IPS-18c (cell line): ENCODE measurements around the gene SLC25A21.

Source experiments
- H3K4me3 ChIP-seq: 2 replicates; pipeline ENCODE4 v1.7.0; 2013; ENCODE audit warnings: low read depth, mild to moderate bottlenecking, low read length, moderate library complexity; ENCODE audit not compliant: insufficient read depth
- H3K9me3 ChIP-seq: one replicate; pipeline ENCODE4 v1.6.1; 2013; ENCODE audit warnings: mild to moderate bottlenecking, low read length, moderate library complexity; ENCODE audit not compliant: control insufficient read depth, insufficient read depth

SLC25A21 gene

DNA sequence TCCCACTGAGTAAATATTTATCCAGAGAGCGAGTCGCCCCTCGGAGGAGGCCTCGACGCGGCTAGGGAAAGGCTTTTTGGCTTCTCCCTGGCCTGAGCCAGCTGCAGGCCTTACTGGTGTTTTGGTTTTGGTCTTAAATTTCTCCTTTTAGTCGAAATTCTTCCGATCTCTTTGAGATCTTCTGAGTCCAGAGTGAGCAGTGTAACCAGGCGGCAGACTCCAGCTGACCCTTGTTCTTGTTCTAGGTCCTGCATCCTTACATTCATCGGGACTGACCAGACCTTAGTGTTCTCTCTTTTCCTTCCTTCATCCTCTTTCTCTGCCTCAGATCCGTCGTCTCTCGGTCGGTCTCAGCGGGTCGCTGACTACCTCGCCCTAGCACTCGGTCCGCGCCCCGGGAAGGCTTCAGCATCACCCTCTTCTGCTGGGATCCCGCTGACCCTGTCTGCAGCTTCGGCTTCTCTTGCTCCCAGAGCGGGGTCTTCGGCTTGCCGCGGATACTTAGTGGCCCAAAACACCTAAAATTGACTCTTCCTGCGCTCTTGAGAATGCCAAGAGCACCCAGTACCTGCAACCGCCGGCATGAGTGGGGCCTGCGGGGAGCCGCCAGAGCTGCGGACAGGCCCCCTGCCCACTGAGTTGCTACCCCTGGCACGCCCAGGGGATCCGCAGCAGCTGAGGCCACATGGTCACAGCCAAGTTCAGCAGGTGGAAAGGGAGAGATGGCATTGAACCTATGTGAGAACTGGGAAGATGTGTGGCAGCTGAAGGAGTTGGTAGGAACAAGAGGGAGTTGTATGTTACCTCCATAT, 513.2 kb downstream of the SLC25A21 start:
- H3K4me3 ChIP-seq: no peak overlapping the region; the same call in 1 of the 2 replicates
- H3K9me3 ChIP-seq: peaks cover 7% of the 10 kb centered on the region

DNA sequence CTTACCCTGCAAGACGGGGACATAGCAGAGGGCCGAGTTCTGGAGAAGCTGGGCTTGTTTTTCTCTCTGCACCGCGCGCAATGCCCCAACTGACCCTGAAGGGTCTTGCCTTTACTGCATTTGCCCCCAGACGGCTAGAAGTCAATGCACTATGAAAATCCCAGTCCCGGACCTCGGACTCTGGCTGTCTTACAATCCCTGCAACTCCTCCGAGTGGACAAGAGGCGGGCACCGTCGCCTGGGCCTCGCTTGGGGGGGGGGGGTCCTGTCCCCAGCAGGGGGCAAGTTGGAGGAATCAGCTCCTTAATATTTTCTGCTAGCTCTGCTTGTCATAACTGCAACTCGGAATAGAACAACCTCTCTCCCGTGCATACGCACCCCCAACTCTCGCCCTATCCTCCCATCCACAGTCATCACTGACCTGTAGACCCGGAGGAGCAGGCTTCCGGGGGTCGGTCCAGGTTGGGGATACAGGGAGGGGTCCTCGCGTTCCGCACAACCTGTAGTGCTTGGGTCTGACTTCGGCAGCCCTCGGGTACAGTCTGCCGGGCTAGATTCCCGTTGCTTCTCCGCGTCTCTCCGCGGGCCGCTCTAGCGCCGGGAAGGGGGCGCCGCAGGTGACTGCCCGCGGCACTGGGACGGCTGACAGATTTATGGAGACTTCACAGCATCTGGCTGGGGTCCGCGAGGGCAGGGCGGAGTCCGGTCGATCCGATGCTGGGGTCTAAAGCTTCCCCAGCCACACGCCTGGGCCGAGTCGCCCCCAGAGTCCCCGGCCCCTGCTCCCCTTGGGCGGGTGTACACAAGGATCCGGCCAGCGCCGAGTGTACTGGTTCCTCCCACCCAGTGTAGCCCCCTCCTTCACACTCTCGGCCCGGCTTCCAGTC, 514.0 kb downstream of the SLC25A21 start:
- Histone ChIP-seq H3K9me3 (peaks cover 7% of the 10 kb centered on the region), H3K4me3 (no peak overlapping the region; the same call in 1 of the 2 replicates)

DNA sequence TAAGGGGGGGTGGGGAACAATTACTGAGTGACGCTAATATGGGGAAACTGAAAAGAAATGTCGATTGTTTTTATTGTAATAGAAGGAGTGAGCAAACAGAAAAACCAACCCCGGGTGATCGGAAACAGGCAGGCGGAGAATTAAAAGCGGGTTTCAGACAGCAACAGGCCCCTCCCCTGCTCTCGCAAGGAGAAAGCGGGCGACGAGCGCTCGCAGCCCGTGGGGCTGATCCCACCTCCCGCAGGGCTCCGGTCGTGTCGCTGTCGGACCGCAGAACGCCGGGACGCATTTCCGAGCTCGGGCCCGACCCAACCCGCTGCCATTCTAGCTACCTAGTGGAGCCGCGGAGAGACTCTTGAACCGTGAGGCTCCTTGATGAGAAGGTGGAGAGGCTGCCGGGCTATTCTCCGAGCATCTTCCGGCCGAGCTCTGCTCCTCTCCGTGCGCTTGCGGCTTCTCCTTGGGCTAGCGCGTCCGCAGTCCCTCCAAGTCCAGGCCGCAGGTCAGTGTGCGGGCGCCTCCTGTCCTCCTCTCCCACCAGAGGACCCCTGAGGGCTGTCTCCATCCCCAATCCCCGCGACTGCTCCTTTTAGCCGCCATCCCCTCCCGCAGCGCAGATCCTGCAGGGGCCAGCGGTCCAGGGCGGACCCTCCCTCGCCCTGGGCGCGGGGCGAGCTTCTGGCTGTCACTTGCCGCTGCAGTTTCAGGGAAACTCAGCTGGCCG, 514.8 kb downstream of the SLC25A21 start:
- Histone ChIP-seq H3K4me3 (no peak overlapping the region; the same call in 1 of the 2 replicates), H3K9me3 (peaks cover 7% of the 10 kb centered on the region)

DNA sequence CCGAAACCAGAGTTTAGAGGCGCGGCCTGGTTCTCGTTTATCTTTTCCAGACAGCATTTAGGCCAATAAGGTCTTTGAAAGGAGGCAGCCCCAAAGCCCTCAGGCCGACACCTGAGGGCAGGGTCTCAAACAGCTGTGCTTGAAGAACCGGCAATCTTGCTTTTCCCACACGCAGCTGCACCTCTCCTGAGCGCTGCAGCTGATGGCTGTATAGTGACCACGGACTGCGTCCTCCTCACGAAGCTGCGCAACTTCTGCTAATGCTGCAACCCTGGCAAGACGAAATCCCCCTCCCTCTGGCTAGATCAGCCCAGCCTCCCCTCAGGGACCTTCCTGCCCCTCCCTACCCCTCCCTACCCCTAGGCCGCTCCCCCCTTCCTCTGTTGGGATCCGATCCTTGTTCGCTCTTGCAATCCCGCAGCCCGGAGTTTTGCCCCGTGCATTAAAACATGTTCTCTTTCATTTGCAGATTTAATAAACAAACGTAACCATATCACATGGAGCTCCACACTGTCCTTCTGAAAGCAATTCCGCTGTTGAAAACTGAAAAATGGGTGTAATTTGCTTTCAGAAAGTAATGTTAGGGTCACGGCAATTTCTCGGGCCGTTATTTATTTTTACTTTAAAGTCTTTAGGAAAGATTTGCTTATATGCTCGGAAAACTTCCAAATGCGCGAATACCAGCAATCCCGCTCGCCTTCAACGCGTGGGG, 515.6 kb downstream of the SLC25A21 start:
- H3K9me3 ChIP-seq: peaks cover 7% of the 10 kb centered on the region
- no peak overlapping the region for H3K4me3 ChIP-seq

DNA sequence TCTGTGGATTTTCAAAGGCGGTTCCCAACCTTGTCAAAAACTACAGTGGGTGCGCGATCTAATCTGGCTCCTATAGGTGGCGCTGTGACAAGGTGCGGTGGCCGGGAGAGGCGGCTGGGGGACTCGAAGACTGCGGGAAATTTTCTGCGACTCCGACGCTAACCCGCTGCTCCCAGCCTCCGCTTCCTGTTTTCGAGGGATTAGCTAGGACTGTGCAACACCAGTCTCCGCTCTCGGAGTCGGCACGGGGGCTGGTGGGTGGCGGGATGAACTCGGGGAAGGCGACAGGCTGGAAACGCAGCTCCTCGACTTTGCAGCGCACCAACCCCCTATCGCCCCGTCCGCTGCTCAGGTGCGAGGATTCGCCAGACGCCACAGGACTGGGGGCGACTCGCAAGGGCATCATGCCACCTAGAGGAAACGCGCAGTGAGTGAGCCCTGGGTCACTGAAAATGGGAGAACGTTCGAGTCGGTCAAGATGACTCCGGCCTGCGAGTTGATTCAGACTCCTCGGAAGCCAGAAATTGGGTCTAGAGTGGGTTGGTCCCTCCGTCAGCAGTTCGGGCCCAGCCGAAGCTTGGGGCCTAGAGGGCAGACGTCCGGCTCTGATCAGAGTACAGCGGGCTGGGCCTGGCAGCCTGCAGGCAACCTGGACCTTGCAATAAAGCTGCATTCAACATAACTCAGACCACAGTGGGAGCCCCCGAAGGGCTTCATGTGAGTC, 516.3 kb downstream of the SLC25A21 start:
- peaks cover 7% of the 10 kb centered on the region for H3K9me3 ChIP-seq
- peak overlapping the region; percentile 2; the same call in 1 of the 2 replicates for H3K4me3 ChIP-seq

DNA sequence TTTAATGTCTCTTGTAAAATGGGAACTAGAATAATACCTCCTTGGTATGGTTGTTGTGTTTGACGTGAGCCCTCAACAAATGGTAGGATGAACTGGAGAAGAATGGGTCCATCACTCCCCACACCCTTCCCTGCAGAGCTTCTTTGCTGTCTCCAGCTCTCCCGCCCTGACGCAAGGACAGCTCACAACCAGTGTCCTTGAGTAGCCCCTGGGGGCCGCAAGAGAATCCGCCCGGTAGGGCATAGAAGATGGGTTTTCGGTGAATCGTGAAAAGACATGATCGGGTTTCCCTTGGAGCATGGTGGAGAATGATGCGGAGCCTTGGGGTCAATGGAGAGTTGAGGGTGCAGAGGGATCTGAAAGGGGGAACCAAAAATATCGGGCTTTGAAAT, 516.8 kb downstream of the SLC25A21 start:
- peaks cover 7% of the 10 kb centered on the region for H3K9me3 ChIP-seq
- no peak overlapping the region for H3K4me3 ChIP-seq

DNA sequence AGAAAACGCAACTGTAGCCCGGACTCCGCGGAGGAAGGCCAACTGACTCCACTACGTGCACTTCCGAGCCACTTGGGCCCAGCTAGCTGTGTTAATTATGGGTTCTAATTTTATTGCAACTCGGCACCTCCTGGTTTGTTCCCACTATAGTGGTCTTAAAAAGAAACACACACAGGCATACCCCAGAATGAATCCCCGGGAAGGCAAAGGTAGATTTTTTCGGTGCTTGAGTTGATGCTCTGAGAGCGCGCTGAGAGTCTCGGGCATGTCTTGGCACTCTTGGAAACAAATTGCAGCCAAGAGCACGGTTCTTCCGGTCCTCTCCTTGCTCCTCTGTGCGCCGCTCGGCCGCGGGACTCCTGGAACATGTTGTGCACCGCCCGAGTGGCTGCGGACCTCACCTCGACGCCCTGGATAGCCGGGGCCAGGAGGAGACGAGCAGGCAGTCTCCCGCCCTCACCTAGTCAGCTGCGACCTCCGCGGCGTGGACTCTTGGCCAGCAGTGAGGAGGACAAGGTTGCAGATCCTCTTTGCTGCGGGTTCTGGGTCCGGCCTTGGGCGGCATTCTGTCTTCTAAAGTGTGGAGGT, 517.5 kb downstream of the SLC25A21 start:
- Histone ChIP-seq H3K9me3 (peaks cover 6% of the 10 kb centered on the region), H3K4me3 (no peak overlapping the region)

DNA sequence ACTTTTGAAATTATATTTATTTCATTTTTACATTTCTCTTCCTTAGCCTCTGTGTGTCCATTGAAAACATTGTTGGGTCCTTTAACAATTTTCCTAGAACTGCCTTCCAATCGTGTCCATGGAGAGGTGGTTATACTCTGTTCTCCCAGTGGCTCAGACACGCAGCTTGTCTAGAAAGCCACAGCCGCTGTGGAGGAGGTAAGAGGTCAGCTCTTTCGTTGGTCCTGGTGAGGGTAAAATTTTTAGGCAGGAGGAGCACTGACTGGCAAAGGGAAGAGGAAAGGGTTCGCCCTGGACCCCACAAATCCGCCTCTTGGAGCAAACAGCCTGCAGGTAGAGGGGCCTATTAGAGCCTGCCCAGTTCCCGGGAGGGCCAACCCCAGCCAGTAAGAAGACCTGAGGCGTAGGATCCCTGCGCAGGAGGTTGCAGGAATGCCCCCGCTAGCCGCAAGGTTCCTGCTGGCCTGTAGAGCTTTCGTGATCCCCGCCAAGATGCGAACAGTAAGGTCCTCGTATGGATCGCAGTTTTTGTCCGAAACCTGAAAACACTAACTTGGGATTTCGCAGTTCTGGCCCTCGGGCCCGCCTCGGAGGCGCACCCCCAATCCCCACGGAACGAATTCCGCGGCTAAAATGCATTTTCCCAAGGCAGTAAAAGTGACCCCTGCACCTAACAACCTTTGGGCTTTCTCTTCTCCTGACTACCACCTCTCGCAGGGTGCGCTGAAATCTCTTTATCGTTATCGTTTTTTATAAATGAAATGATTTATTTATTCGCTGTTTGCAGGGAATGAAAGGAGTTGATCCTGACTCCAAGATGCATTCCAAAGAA, 518.2 kb downstream of the SLC25A21 start:
- Histone ChIP-seq H3K4me3 (no peak overlapping the region), H3K9me3 (peaks cover 3% of the 10 kb centered on the region)

DNA sequence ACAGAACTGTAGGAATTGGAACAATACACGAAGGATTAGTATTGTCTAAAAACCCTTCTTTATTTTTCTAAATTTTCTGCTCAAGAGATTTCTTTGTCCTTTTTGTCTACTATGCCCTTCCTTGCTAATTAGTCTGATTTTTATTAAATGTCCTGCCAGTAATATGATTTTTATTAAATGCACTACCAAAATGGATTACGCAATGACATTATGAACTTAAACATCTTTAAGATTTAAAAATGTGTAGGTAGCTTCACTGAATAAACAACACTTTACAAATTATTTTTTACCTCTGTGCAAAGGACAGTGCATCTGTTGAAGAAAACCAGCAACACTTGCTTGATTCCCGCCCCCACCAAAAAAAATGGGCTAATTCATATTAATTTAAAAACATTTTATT, 519.0 kb downstream of the SLC25A21 start:
- no peak overlapping the region for H3K4me3 ChIP-seq
- H3K9me3 ChIP-seq: no peaks in the 10 kb centered on the region

DNA sequence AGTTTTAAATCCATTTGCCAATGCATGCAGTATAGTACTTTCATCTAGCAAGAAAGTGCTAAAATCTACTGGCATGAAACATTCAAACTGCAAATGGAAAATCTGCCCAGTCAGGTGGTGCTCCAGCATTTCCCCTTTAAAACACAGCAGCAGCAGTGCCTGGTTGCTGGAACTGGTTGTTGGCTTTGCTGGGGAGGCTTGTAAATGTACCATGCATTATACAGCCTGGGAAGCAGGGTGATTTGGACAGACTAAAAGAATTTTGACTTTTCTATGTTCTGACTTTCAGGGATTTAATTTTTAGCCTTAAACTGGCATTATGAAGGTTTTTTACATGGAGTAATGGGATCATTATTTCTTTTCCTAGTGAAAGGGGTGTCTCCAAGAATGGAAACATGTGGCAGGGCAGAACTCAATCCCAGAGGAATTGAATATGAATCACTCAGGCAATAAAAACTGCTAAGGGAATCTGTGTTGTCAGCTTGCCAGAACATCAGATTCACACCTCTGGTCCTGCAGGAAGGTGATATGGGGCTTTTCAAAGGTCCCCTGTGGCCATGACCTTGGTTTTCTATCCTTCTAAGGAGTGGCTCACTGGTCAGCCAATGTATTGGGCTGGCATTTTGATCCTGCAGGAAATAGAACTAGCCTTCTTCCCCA, 519.7 kb downstream of the SLC25A21 start:
- Histone ChIP-seq H3K9me3 (no peaks in the 10 kb centered on the region), H3K4me3 (no peak overlapping the region)

DNA sequence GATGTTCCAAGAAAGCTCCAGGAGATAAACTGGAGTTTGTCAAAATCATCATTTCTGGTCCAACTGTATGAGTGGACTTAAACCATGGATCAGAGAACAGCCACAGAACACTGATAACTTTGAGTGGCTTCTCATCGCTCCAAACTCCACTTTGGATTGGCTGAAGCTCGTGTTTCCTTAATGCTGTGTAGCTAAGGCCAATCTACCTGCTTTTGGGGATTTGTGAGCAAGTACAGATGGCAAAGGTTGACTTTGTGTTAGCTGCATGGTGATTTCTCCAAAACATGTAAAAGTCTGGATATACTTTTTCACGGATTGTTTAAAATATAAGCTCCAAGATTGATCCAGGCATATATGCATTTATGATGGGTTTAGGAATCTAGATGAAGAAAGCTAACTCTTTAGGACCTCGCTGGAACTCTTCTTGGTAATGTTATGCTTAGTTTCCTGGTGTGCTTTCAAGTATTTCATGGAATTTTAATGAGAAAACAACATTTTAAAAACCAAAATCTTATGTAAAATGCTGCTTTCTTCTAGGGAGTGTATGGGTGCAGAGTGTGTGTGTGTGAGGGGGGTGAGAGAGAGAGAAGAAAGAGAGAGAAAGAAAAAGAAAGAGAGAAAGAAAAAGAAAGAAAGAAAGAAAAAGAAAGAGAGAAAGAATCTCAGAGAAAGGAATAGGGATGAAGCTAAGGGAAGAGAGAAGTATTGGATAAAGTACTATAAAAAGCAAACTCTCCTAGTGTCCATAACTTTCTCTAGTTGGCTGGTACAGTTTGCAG, 522.3 kb downstream of the SLC25A21 start:
- Histone ChIP-seq H3K4me3 (no peak overlapping the region), H3K9me3 (peaks cover 2% of the 10 kb centered on the region)

DNA sequence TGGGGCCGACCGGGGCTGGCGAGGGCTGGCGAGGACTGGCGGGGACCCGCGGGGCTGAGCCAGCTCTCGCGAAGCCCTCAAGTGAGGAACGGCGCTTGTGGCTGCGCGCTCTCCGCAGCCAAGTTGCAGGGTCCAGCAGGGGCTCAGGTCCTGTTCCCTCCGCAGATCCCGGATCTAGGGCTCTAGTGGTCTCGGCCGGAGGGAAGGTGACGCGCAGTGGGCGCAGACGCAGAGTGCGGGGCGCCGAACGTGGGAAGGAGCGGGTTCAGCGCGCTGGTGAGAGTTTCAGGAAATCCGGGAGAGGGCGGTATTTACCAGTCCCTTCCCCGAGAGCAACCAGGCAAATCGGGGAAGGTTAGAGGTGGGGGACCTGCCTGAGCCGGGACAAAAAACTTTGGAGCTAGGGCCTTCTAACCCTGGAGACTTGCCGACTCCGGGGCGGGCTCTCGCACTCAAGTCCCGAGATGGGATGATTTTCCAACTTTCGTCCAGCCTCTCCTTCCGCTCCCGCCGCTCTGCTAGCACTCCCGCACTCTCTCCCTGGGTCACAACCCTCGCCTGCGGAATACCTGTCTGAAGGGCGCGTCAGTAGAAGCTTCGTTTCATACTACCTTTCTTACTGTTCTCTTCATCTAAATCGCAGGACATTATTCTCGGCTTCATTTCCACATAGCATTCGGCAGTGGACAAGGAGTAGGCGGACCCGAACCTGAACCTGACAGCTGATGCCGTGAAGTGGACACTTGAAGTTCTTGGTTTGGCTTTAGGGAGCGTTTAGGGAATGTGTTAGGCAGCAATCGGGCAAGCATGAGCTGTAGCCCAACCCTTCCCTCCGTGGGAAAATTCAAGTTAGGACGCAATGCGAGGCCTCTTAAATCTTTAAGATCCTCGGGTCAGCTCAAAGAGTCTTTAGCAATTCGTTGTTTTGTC, 524.3 kb downstream of the SLC25A21 start:
- peak overlapping the region; percentile 47 for H3K4me3 ChIP-seq
- peaks cover 2% of the 10 kb centered on the region for H3K9me3 ChIP-seq

DNA sequence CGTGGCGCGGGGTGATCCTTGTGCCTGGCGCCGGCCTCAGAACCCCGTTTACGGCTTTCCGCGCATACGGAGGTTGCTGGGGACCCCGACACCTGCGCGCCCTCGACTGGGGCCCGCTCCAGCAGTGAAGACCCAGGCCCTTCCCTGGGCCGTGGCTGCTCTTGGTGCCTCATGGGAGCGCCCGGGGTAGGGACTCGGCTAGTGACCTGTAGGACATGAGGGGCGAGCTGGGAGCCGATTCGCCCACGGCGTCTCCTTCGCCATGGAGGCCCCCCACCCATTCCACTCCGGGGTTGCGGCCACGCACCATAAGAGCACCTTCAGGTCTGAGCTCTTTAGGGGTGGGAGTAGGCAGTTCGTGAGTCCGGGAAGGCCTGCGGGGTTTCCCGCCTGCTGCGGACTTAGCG, 525.0 kb downstream of the SLC25A21 start:
- Histone ChIP-seq H3K9me3 (peaks cover 2% of the 10 kb centered on the region), H3K4me3 (peak overlapping the region; percentile 47)
